GM21717 (cell line): ENCODE results near the gene SULT1C3.
"Not testable (repeated sequence)": the region's sequence is repeated elsewhere in the genome, so short reads cannot be mapped to it uniquely, and the experiment has no call there.

Experiments used
- ATAC-seq: cut with Tn5 transposase; IDR thresholded peaks from one replicate; pipeline ENCODE4 v1.9.1; 2021; ENCODE audit warnings: mild to moderate bottlenecking, moderate library complexity; ENCODE audit not compliant: unreplicated experiment

SULT1C3 gene

DNA sequence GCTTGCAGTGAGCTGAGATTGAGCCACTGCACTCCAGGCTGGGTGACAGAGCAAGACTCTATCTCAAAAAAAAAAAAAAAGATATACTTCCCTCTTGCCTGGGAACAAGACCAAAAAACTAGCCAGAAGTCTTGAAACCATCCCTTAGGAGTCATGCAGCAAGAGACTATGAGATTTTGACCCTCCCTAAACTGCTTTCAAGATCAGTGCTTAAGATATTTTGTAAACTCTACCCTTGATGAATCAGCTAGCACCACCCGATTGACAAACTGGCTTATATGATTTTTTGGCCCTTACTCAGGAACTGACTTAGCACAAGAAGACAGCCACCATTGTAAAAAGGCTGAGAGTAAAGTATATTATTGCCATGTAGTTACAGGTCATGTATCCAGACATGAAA lies 3.8 kb downstream of the SULT1C3 start:
- no peak for ATAC-seq

GRCh38 chr2:108244667-108245414 lies 5.1 kb downstream of the SULT1C3 start:
- ATAC-seq = no peak

- no peak for ATAC-seq
These were observed 13.3 kb downstream of the SULT1C3 start for GRCh38 chr2:108253106-108253505.

DNA sequence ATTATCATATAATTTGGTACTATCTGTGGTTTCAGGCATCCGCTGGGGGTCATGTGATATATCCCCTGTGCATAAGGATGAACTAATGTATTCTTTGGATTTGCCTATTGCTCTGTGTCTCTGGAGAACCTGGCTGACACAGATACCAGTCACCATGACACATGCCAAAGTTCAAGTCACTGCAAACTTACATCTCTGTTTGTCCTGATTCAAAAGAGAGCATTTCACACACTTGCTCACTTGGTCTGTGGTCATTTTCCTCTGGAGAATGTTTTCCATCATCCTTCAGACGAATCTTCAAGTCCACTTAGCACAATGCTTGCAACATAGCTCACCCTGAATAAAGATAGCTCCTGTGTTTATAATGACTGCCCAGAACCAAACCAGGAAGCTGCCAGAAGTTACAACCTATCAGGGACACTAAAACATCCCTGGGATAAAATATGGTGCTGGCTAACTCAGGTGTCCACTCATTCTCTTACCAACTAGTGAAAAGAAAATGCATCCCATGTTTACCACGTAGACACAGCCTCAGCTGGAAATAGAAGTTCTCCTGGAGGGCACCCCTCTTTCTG lies 18.1 kb downstream of the SULT1C3 start:
- no peak for ATAC-seq

DNA sequence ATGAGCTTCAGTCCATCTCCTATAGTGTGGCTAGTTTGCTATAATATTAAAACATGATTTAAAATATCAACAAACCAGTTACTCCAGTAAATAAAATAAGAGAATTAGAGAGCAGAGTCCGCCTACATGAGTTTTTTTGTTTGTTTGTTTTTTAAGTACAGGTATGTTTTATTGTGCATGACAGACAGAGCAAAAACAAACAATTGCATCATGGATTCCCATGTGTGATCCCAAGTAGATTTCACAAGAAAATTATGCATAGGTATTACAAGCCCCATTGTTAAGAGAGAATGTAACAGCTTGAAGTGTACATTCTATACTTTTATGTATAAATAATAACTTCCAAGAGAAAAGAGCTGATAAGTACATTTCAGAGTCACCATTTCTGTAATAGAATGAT lies 21.0 kb downstream of the SULT1C3 start:
- no peak for ATAC-seq

- no peak for ATAC-seq
These were observed 22.3 kb downstream of the SULT1C3 start for GRCh38 chr2:108262036-108262435.

GRCh38 chr2:108263401-108263800 lies 23.6 kb downstream of the SULT1C3 start:
- no peak for ATAC-seq

DNA sequence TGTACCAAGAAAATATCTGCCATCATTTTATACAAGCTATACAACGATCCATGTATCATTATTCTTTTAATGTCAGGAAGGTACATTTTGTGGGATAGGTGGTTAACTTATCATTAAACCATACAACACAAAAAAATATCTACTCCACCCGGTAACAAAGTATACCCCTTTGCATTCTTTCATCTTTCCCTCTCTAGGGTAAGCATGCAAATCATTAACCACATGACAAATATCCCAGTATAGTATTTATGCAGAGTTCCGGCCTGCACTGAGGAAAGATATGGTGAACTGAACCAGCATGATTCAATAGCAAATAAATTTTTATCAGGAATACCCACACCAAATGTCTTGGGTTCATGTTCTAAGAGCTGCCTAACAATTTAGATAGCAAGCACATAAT lies 26.4 kb downstream of the SULT1C3 start:
- ATAC-seq = no peak

- ATAC-seq = no peak
These were observed 27.3 kb downstream of the SULT1C3 start for GRCh38 chr2:108267101-108267500.

- ATAC-seq = no peak
These were observed 28.2 kb downstream of the SULT1C3 start for GRCh38 chr2:108268001-108268400.

DNA sequence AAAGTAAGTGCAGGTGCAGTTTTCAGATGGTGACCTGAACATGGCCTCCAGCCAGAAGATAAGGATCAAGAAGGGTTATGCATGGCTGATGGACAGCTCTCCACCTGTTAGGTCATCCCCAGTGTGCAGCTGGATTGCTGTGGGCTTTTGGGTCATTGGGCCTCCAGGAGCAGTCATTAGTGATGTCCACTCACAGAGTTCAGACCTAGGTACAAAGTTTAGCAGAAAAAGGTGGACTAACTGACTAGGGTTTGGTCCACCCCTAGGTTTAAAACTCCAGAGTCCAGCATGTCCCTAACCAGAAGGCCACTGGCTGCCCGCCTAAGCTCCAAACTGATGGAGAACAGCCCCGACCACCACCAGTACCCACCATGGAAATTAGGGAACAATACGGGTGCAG lies 30.6 kb downstream of the SULT1C3 start:
- ATAC-seq = no peak

DNA sequence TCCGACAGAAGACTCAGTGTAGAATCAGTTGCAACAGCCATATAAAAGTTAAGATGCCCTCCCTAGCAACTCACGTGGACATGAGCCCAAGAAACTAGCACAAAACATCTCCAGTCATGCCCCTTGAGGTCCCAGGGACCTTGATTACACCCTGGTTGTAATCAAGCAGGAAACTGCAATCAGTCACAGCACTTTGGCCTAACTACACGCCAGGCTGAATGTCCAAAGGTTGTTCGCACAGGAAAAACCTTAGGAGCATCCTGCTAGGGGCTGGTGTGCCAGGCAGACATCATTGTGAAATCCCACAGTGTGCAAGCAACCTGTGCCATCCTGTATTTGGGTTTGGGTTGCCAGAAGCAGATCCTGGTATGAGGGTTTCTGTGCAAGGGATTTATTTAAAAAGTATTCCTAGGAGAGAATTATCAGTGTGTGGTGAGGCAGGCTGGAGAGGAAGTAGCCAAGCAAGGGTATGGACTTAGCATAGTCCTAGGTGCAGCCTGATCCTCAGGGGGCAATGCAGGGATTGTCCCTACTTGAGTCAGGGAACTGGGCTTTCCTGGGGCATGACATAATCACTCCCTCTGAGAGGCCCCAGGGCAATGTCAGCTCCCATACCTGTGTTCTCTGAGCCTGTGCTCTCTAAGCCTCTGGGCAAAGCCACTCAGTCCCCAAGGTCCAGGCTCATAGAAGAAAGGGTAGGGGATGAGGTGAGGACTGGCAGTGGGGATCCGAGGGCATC lies 31.2 kb downstream of the SULT1C3 start:
- ATAC-seq = no peak

DNA sequence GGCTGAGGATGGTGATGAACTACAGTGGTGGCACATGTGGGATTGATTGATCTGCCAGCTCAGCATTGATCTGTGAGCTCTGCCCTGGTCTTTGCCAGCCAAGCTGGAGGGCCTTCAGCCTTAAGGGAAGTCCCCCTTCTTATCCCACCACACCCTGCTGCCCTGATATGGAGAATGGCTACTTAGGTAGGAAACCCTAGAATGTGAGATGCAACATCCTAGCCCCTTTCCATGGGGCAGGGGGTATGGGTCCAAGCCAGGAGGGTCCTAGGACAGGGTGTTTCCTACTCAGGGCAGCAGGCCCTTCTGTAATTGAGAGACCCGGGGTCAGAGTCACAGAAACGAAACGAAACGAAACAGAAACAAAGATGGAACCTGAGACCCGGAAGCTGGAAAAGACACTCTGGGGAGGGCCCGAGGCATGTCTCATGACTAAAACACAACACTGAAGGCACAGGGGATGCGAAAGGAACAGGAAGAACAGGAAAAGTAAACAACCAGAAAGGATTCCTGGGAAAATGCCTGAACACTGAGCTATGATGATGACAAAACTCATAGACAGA lies 32.0 kb downstream of the SULT1C3 start:
- no peak for ATAC-seq

GRCh38 chr2:108278631-108279030 lies 38.9 kb downstream of the SULT1C3 start:
- ATAC-seq = no peak

- ATAC-seq = no peak
These were observed 39.7 kb downstream of the SULT1C3 start for GRCh38 chr2:108279468-108279867.

- ATAC-seq = no peak
These were observed 40.7 kb downstream of the SULT1C3 start for GRCh38 chr2:108280466-108280865.

DNA sequence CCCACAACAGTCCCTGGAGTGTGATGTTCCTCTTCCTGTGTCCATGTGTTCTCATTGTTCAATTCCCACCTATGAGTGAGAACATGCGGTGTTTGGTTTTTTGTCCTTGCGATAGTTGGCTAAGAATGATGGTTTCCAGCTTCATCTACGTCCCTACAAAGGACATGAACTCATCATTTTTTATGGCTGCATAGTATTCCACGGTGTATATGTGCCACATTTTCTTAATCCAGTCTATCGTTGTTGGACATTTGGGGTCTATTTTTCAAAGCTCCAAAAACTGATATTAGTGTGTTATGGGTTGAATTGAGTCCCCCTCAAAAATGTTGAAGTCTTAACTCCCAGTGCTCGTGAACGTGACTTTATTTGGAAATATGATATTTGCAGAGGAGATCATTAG lies 44.8 kb downstream of the SULT1C3 start:
- ATAC-seq = not testable (repeated sequence)

DNA sequence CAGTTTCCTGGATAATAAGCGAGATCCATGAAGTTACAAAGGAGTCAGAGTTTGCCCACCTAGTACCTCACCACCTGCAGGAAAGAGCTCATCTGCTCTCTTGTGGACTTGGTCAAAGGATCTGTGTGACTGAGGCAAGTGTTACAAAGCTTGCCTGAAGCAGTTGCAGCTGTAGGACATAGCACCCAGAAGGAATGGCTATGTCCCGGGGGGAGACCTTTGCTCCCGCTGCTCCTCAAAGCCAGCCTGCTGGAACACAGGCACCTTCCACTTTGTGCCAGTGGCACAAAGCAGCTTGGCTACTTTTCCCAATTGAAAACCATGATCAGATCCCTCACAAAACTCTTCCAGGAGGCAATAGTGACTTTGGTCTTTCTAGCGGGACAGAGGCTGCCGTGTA lies 45.8 kb downstream of the SULT1C3 start:
- no peak for ATAC-seq

DNA sequence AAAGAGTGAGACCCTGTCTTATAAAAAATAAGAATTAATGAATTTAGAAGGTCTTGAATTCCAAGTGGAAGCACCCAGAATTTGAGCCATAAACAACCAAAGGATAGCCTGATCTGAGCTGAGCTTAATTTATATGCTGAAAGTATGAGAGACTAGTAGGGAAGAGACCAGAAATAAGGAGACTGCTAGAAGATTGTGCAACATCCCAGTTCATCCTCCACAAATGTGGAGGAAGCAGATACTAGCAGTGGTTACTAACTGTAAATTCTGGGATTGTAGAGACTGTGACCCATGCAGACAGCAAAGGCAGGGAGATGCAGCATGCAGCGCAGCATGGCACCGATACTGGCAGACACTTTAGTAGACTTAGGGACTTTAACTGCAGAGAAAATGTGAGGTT lies 47.4 kb downstream of the SULT1C3 start:
- ATAC-seq = no peak

DNA sequence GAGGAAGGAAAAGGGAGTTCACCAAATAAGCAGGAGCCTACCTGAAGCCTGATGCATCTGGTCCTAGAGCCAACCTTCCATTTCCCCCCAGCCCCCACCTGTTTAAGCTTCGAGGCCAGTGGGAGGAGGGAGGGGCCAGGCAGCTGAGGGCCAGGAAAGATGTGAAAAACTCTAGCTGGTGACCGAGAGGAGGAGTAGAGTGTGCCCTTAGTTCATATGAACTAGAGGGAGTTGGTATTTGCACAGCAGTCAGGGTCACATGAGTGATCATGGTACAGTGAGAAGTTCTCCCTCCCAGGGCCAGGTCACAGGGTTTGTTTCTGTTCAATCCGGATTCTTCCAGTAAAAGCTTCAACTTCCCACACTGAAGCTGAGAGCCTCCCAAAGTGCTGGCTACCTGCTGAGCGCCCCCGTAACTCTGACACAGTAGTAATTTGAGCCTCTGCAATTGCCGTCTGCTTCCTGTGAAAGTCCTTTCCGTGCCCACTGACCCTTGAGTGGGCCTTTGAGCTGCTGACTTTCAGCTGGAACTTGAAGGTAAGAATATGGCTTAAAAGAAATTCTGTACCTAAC lies 48.9 kb downstream of the SULT1C3 start, which contains the start of gene SULT1C2:
SULT1C2 (plus strand) TSS at position 362 of the 573 bp plus-strand sequence. CDS start 4,773 bp downstream, outside the sequence.
- no peak for ATAC-seq

DNA sequence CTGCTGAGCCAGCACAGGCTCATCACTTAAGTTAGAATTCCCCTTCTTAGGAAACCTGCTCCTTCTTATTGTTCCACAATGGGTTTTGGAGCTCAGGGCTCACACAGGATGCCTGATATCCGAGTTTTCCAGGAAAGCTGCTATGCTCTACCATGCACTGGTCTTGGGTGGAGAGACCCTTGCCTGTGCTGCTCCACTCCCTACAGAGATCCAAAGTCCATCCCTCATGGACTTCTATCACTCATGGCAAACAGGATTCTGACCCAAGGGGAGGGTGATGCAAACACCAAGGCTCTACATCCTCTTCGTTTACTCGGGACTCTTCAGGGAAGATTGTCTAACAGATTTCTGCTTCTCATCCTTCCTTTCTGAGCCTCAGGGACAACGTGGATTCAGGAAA lies 54.1 kb downstream of the SULT1C3 start:
- no peak for ATAC-seq
